Brain microvascular endothelial cell (primary cell): ENCODE results near the gene HS6ST3.
"Not testable (repeated sequence)": the region's sequence is repeated elsewhere in the genome, so short reads cannot be mapped to it uniquely, and the experiment has no call there.

Source experiments
- DNase-seq: peaks from one replicate; pipeline ENCODE4 v3.0.0-alpha.2; 2020
- H3K27ac ChIP-seq: fragments of 250-450 bp; sonication (Bioruptor Pico); 2 replicates; pipeline ENCODE4 v1.5.1; 2020; ENCODE audit warnings: mild to moderate bottlenecking, moderate library complexity
- H3K27me3 ChIP-seq: fragments of 250-450 bp; sonication (Bioruptor Pico); replicated peaks from 2 replicates; pipeline ENCODE4 v1.5.1; 2020; ENCODE audit warnings: mild to moderate bottlenecking
- H3K36me3 ChIP-seq: fragments of 250-450 bp; sonication (Bioruptor Pico); replicated peaks from 2 replicates; pipeline ENCODE4 v1.5.1; 2020; ENCODE audit warnings: mild to moderate bottlenecking
- H3K4me3 ChIP-seq: 2 replicates; pipeline ENCODE4 v1.5.1; 2011; ENCODE audit warnings: low read depth, mild to moderate bottlenecking, control low read depth, low read length, moderate library complexity
- in situ Hi-C: cut with HindIII; loops from 2 replicates; pipeline ENCODE4 v1.10.0; 2017; ENCODE audit warnings: low sequenced_read_pairs, low pct_ligation_motif_present
- TF ChIP-seq, protein P1 (sequence below): IDR thresholded peaks from 2 replicates; pipeline ENCODE4 v1.5.1; 2011; ENCODE audit warnings: low read depth, mild to moderate bottlenecking, moderate library complexity, low read length, control low read depth, inconsistent platforms; ENCODE audit errors: missing control alignments

The HS6ST3 gene

DNA sequence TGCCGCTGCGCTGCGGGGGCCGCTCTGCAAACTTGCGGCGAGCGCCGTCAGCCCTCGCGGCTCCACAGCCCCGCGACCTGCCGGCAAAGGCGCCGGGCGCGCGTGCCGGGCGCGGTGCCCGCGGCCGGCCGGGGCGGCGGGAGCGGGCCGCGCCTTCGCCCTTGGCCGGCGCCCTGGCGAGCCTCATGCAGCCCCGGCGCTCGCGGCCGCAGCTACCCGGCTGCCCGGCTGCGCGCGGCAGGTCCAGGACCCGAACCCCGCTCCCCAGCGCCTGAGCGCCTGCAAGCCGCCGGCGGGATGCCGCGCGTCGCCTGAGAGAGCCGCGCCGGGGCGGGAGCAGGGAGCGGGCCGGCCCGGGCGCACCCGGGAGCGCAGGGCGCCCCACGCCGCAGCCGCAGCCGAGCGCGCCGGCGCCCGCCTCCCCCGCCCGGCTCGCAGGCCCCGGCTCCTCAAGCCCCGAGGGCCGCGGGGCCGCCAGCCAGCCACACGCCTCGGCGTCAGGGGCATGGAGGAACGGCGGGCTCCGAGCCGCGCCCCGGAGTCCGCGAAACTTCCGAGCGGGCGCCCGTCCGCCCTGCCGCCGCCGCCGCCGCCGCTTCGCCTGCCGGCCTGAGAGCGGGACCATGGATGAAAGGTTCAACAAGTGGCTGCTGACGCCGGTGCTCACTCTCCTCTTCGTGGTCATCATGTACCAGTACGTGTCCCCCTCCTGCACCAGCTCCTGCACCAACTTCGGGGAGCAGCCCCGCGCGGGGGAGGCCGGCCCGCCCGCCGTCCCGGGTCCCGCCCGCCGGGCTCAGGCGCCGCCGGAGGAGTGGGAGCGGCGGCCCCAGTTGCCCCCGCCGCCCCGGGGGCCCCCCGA lies 564 bp downstream of the HS6ST3 start:
- no peaks in the 10 kb centered on the region for H3K36me3 ChIP-seq
- H3K27me3 ChIP-seq, result peaks cover 58% of the 10 kb centered on the region
- H3K4me3 ChIP-seq, result peak overlapping the region; percentile 50
- DNase-seq, result no peak
- H3K27ac ChIP-seq, result no peak overlapping the region
- TF ChIP-seq, protein P1, sequence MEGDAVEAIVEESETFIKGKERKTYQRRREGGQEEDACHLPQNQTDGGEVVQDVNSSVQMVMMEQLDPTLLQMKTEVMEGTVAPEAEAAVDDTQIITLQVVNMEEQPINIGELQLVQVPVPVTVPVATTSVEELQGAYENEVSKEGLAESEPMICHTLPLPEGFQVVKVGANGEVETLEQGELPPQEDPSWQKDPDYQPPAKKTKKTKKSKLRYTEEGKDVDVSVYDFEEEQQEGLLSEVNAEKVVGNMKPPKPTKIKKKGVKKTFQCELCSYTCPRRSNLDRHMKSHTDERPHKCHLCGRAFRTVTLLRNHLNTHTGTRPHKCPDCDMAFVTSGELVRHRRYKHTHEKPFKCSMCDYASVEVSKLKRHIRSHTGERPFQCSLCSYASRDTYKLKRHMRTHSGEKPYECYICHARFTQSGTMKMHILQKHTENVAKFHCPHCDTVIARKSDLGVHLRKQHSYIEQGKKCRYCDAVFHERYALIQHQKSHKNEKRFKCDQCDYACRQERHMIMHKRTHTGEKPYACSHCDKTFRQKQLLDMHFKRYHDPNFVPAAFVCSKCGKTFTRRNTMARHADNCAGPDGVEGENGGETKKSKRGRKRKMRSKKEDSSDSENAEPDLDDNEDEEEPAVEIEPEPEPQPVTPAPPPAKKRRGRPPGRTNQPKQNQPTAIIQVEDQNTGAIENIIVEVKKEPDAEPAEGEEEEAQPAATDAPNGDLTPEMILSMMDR, result no peak
- in situ Hi-C loops, result no loop called here

DNA sequence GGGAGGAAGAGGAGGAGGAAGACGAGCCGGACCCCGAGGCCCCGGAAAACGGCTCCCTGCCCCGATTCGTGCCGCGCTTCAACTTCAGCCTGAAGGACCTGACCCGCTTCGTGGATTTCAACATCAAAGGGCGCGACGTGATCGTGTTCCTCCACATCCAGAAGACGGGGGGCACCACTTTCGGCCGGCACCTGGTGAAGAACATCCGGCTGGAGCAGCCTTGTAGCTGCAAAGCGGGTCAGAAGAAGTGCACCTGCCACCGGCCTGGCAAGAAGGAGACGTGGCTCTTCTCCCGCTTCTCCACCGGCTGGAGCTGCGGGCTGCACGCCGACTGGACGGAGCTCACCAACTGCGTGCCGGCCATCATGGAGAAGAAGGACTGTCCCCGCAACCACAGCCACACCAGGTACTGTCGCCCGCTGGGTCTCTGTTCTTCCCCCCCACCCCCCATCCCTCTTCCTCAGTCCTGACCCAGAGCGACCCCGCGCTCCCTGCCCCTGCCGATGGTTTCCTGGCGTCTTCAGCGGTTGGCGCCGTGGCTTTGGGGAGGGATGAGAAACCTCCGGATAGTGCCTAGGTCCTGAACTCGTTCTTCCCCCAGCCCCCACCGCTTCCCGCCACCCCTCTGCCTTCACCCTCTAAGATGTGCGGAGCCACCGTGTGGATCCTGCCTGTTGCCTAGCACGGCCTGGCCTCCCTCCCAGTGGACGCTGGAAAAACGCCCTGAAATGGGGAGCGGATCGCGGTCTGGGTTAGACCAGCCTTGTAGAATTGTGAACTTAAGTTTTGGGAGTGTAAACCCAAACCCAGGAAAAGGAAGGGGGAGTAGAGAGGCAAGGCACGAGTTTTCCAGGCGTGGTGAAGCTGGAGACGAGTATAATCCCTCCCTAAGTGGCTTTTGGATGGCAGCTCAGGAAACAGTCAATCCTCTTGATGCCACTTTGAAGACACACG lies 1.5 kb downstream of the HS6ST3 start:
- Histone ChIP-seq H3K27me3 (peaks cover 58% of the 10 kb centered on the region), H3K36me3 (no peaks in the 10 kb centered on the region), H3K4me3 (peak overlapping the region; percentile 20), H3K27ac (no peak overlapping the region)
- TF ChIP-seq, protein P1, result no peak
- in situ Hi-C loops, result no loop called here
- DNase-seq, result no peak

DNA sequence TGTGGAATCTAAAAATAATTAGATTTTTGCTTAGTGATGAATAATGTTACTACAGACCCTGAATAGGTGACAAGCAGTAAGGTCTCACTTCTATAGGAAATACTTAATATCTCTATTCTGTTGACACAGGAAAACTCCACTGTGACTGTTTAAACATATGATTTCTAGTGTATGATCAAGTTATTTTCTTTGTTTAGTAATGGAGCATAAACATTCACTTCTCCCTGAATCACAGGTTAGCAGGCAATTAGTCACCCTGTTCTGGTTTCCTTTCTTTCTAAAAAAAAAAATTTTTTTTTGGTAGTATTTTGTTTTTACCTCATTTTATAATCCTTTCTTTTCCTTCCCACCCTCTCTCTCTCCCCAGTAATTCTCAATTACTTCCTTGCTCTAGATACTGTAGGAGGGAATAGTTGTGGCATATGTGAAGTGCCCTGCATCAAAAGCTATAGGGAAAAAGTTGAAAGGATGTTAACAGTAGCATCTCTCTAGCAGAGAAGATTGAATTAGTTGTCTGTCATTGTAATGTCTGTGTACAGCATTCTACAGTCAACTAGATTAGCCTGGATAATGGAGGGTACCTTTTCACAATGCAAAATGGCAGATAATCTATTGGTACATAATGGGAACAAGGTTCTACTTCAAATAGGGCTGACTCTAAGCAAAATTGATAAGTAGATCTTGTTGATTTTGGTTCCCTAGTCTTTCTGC lies 3.5 kb downstream of the HS6ST3 start:
- no peak for DNase-seq
- Histone ChIP-seq H3K27me3 (peaks cover 41% of the 10 kb centered on the region), H3K4me3 (no peak overlapping the region), H3K36me3 (no peaks in the 10 kb centered on the region), H3K27ac (no peak overlapping the region)
- in situ Hi-C loops, result no loop called here
- TF ChIP-seq, protein P1, result no peak

DNA sequence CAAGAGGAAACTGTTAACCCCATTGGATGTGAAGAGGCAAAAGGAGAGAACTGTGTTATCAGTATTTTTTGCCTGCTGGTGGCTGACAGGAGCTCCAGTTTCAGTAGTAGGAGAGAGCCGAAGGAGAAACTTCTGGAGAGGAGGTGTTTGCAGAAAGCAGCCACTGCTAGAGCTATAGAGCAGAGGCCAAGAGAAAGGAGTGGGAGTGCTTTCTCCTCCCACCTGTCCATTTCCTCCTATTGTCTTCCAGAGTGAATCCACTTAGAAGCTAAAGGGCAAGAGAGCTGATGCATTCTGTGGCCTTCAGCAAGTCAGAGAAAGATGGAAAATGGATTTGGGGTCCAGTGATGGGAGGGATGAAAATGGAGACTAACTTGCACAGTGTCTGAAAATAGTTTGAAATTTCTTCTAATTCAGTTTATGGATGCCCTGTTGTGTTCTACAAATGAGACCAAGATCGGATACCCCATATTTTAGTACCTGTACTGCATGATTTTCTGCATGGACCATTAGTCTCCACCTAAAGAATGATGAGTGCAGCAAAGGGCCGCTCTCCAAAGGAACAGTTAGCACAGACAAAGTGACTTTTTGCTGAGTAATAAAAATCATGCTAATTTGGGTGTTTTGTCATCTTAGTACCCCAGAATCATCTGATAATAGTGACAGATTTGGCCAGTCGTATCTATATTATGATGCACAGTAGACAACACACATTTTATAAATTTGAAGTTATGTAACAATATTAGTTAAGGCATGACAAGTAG lies 10.7 kb downstream of the HS6ST3 start:
- H3K4me3 ChIP-seq, result no peak overlapping the region
- no peaks in the 10 kb centered on the region for H3K27me3 ChIP-seq
- H3K27ac ChIP-seq, result no peak overlapping the region
- TF ChIP-seq, protein P1, result no peak
- DNase-seq, result no peak
- in situ Hi-C loops, result no loop called here
- H3K36me3 ChIP-seq, result no peaks in the 10 kb centered on the region

DNA sequence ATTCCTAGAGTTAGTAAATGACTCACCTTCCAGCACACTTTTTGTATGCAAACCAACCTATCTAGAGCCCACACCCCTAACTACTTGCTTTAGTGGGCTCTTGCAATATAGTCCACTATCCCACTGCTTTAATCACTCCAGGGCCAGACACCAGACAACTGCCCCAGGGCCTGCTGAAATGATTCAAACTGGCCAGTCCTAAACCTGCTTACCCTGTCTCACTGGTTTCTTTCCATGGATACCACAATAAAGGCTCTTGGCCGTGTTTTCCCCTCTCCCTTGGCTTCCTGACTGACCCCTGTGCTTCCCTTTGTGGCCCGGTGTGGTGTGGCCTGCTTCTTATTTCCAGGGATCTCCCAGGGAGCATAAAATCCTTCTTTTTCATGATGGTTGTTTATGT lies 14.6 kb downstream of the HS6ST3 start:
- in situ Hi-C loops, result no loop called here
- Histone ChIP-seq H3K27ac (no peak overlapping the region), H3K36me3 (no peaks in the 10 kb centered on the region), H3K4me3 (no peak overlapping the region), H3K27me3 (no peaks in the 10 kb centered on the region)
- DNase-seq, result no peak
- TF ChIP-seq, protein P1, result no peak

DNA sequence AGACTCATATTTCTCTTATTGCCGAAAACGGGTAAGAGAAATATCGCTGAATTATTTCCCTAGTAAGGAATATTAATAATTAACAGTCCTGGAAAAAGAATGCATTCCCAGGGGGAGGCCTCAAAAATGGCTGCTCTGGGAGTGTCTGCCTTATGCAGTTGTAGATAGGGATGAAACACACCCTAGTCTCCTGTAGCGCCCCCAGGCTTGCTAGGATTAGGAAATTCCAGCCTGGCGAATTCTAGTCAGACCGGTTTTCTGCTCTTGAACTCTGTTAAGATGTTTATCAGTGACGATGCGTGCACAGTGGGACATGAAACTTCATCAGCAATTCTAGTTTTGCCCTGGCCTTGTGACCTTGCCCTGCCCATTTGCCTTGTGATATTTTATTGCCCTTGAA lies 18.2 kb downstream of the HS6ST3 start:
- H3K27ac ChIP-seq, in situ Hi-C loops, H3K27me3 ChIP-seq, H3K36me3 ChIP-seq, H3K4me3 ChIP-seq, DNase-seq: not testable (repeated sequence)
